DOHH2 (cell line): Measurements from ENCODE around the gene PKDCC.

Source experiments
- H3F3A ChIP-seq: fragments of 200-600 bp; sonication (generic), shearing (Covaris generic); 2 replicates; pipeline ENCODE4 v1.6.0; 2016; ENCODE audit warnings: antibody characterized with exemption, mild to moderate bottlenecking; ENCODE audit not compliant: control insufficient read depth, insufficient read depth
- H3K27ac ChIP-seq: fragments of 200-600 bp; sonication (generic); 2 replicates; pipeline ENCODE4 v1.5.1; 2014; ENCODE audit warnings: low read depth, mild to moderate bottlenecking, low read length, moderate library complexity
- H3K27me3 ChIP-seq: fragments of 200-600 bp; sonication (generic); 2 replicates; pipeline ENCODE4 v1.6.1; 2014; ENCODE audit warnings: mild to moderate bottlenecking, low read length, mixed read lengths; ENCODE audit not compliant: control insufficient read depth
- H3K36me3 ChIP-seq: fragments of 200-600 bp; sonication (generic); 2 replicates; pipeline ENCODE4 v1.6.1; 2014; ENCODE audit warnings: mild to moderate bottlenecking, low read length, moderate library complexity, mixed read lengths; ENCODE audit not compliant: control insufficient read depth
- H3K4me1 ChIP-seq: fragments of 200-600 bp; sonication (generic); 2 replicates; pipeline ENCODE4 v1.6.1; 2014; ENCODE audit warnings: mild to moderate bottlenecking, low read length, mixed read lengths; ENCODE audit not compliant: control insufficient read depth
- H3K4me2 ChIP-seq: fragments of 200-600 bp; sonication (generic); 2 replicates; pipeline ENCODE4 v1.6.0; 2014; ENCODE audit warnings: mild to moderate bottlenecking, low read length, moderate library complexity
- H3K4me3 ChIP-seq: fragments of 200-600 bp; sonication (generic); 2 replicates; pipeline ENCODE4 v1.5.1; 2014; ENCODE audit warnings: mild to moderate bottlenecking, low read length, mixed read lengths
- H3K79me2 ChIP-seq: fragments of 200-600 bp; sonication (generic); 2 replicates; pipeline ENCODE4 v1.6.1; 2014; ENCODE audit warnings: mild to moderate bottlenecking, low read length, mixed read lengths; ENCODE audit not compliant: control insufficient read depth
- H3K9me2 ChIP-seq: fragments of 200-600 bp; sonication (generic); replicated peaks from 2 replicates; pipeline ENCODE4 v1.6.1; 2014; ENCODE audit warnings: mild to moderate bottlenecking, low read length, mixed read lengths; ENCODE audit not compliant: control insufficient read depth
- H3K9me3 ChIP-seq: fragments of 200-600 bp; sonication (generic); 2 replicates; pipeline ENCODE4 v1.6.1; 2014; ENCODE audit warnings: antibody characterized with exemption, low read length, mixed read lengths; ENCODE audit not compliant: control insufficient read depth, insufficient read depth
- H4K20me1 ChIP-seq: fragments of 200-600 bp; sonication (generic); 2 replicates; pipeline ENCODE4 v1.6.0; 2014; ENCODE audit warnings: low read depth, mild to moderate bottlenecking, antibody characterized with exemption, low read length, moderate library complexity; ENCODE audit not compliant: control insufficient read depth, insufficient read depth
- EZH2phosphoT487 ChIP-seq: fragments of 200-600 bp; sonication (generic); IDR thresholded peaks from 2 replicates; pipeline ENCODE4 v1.6.1; 2017; ENCODE audit warnings: borderline replicate concordance, mild to moderate bottlenecking, antibody characterized with exemption, low read length, moderate library complexity, mixed read lengths
- TF ChIP-seq, protein P1 (sequence below): fragments of 200-600 bp; sonication (generic); IDR thresholded peaks from one replicate; pipeline ENCODE4 v1.5.1; 2014; ENCODE audit warnings: antibody characterized with exemption, mild to moderate bottlenecking, low read depth, low read length; ENCODE audit not compliant: poor library complexity, severe bottlenecking

PKDCC gene

DNA sequence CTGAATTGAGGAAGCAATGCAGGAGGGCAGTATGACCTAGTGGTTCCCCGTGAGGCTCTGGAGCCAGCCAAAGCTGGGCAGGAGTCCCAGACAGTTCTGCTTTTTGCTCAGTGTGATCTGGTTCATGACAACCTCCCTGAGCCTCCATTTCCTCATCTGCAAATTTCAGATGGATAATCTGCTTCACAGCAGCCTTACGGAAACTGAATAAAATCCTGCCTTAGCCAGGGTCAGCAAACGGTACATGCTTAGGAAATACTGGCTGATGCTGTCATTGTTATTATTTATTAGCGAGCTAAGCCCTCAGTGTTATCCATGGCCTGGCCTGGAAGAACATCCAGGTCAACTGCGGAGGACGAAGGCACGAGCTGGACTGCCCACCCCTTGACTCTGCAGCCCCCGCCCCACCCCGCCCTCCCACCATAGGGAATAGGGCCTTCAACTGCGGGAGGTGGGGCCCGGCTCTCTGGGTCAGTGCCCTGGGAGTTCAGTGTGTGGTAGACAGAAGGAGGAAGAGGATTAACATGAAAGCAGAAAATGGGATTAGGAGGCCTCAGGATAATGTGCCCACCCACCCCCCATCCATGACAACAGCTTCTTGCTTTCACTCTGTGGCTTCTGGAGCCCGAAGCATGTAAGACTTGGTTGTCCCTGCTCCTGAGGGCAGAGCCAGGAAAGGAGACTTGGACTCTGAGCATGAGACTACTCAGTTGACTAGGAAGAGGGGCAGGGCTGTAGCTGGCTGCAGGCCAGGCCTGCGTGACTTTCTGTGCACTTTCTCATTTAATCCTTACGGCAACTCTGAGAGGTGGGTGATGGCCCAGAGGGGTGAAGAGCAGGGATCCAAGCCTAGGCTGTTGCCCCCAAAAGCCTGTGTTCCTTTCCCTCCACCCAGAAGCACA lies 13.1 kb downstream of the PKDCC start:
- no peak overlapping the region for H3K4me3 ChIP-seq
- no peak for TF ChIP-seq EZH2phosphoT487
- TF ChIP-seq, protein P1, sequence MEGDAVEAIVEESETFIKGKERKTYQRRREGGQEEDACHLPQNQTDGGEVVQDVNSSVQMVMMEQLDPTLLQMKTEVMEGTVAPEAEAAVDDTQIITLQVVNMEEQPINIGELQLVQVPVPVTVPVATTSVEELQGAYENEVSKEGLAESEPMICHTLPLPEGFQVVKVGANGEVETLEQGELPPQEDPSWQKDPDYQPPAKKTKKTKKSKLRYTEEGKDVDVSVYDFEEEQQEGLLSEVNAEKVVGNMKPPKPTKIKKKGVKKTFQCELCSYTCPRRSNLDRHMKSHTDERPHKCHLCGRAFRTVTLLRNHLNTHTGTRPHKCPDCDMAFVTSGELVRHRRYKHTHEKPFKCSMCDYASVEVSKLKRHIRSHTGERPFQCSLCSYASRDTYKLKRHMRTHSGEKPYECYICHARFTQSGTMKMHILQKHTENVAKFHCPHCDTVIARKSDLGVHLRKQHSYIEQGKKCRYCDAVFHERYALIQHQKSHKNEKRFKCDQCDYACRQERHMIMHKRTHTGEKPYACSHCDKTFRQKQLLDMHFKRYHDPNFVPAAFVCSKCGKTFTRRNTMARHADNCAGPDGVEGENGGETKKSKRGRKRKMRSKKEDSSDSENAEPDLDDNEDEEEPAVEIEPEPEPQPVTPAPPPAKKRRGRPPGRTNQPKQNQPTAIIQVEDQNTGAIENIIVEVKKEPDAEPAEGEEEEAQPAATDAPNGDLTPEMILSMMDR = no peak

DNA sequence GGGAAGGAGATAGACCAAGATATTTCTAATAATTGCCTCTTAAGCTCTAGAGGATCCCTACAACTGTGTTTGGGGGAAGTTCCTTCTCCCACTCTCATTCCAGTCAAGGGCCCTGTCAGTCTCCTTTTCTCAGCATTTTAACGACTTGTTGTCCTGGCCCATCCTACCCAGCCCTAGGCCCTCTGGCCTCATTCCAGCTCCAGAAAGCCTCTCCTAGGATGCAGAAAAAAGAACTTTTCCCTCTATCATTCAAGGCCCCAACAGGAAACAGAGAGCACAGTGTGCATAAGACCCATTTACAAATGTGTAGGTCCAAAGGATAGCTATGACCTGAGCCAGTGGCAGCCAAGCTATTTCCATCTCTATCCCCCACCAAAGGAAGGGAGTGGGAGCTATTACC lies 14.0 kb downstream of the PKDCC start:
- H3F3A ChIP-seq = no peaks in the 10 kb centered on the region
- H3K27me3 ChIP-seq = peaks cover 21% of the 10 kb centered on the region
- H3K4me2 ChIP-seq = no peak overlapping the region
- H3K9me3 ChIP-seq = no peaks in the 10 kb centered on the region
- no peaks in the 10 kb centered on the region for H3K9me2 ChIP-seq
- no peaks in the 10 kb centered on the region for H3K36me3 ChIP-seq
- H3K4me1 ChIP-seq = no peaks in the 10 kb centered on the region
- no peaks in the 10 kb centered on the region for H3K79me2 ChIP-seq
- H4K20me1 ChIP-seq = no peaks in the 10 kb centered on the region
- H3K4me3 ChIP-seq = no peak overlapping the region
- H3K27ac ChIP-seq = no peak overlapping the region
- no peak for TF ChIP-seq EZH2phosphoT487
- TF ChIP-seq, protein P1 = no peak

More for the DNA sequence above, 13.1 kb downstream of the PKDCC start:
- H3F3A ChIP-seq = no peaks in the 10 kb centered on the region
- no peaks in the 10 kb centered on the region for H4K20me1 ChIP-seq
- H3K79me2 ChIP-seq = no peaks in the 10 kb centered on the region
- no peak overlapping the region for H3K4me2 ChIP-seq
- H3K4me1 ChIP-seq = no peaks in the 10 kb centered on the region
- H3K9me2 ChIP-seq = no peaks in the 10 kb centered on the region
- no peaks in the 10 kb centered on the region for H3K36me3 ChIP-seq
- peaks cover 28% of the 10 kb centered on the region for H3K27me3 ChIP-seq
- no peak overlapping the region for H3K27ac ChIP-seq
- H3K9me3 ChIP-seq = no peaks in the 10 kb centered on the region

DNA sequence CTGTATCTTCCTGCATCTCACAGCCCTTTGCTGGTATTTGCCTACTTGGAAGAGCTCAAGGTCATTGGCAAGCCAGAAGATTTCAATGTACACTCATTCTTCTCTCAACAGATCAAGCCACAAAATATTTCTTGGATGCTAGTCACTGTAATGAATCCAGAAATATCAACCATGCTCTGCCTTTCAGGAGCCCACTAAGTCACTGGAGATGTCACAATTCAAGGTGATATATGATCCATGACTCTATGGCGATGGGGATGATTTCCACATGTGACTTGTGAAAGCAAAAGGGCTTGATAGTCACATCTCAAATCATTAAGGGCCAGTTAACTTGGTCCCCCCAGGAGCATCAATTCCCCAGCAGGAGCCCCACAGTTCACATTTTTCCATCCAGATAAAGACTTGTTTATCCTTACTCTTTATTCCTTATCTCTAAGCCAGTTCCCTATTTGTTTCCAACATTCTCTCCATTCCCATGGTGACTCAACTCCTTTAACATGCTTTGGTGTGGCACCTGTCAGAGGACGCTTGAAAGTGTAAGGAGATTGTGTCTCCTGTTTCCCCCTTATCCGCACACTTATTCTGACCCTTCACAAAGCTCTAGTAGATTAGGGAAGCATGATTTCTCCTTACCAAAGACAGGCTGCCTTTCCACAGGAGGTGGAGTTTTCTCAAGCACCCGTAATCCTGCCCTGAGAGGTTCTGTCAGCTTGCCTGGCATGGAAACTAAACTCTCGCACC lies 15.8 kb downstream of the PKDCC start:
- Histone ChIP-seq H3K9me2 (no peaks in the 10 kb centered on the region), H3K4me2 (no peak overlapping the region), H3K9me3 (no peaks in the 10 kb centered on the region), H3K36me3 (no peaks in the 10 kb centered on the region), H3K79me2 (no peaks in the 10 kb centered on the region), H3F3A (no peaks in the 10 kb centered on the region), H4K20me1 (no peaks in the 10 kb centered on the region), H3K4me3 (no peak overlapping the region), H3K4me1 (no peaks in the 10 kb centered on the region), H3K27ac (no peak overlapping the region), H3K27me3 (peaks cover 11% of the 10 kb centered on the region; the same call in 1 of the 2 replicates)
- TF ChIP-seq, protein P1 = no peak
- no peak for TF ChIP-seq EZH2phosphoT487
